ENCODE data around the gene TTC33. TPM values are rescaled to one million over a fixed set of nuclear protein-coding genes. Genes with fewer than 3 reads are reported as not detected.

The TTC33 gene
- total RNA-seq, 1 donor from 2014 or later, result 14.3 TPM

- H3K36me3 ChIP-seq, result peaks cover 6% of the 10 kb centered on the region
- no peak for TF ChIP-seq CTCF (IDR thresholded peaks at IDR 0.05; ENCODE audit: borderline replicate concordance)
- peaks cover 41% of the 10 kb centered on the region for H3K27me3 ChIP-seq (ENCODE audit: low read depth)
- H3K9me3 ChIP-seq (replicated peaks), result no peaks in the 10 kb centered on the region
- H3K27ac ChIP-seq (replicated peaks), result peak overlapping the region; percentile 93
- peak; percentile 27 for DNase-seq
- peak overlapping the region; percentile 95 for H3K4me3 ChIP-seq
- intact Hi-C loops (cut with micrococcal nuclease), result no loop called here
- peaks cover 55% of the 10 kb centered on the region for H3K4me1 ChIP-seq
These were observed 74.2 kb downstream of the TTC33 start for GRCh38 chr5:40681363-40682153.

- no peak for DNase-seq
- Histone ChIP-seq H3K4me3 (peak overlapping the region; percentile 95), H3K36me3 (peaks cover 6% of the 10 kb centered on the region), H3K27me3 (ENCODE audit: low read depth) (peaks cover 39% of the 10 kb centered on the region), H3K27ac (replicated peaks) (peak overlapping the region; percentile 93), H3K4me1 (peaks cover 54% of the 10 kb centered on the region), H3K9me3 (replicated peaks) (no peaks in the 10 kb centered on the region)
- TF ChIP-seq CTCF (IDR thresholded peaks at IDR 0.05; ENCODE audit: borderline replicate concordance), result peak; percentile 22
- intact Hi-C loops (cut with micrococcal nuclease), result no loop called here
These were observed 74.9 kb downstream of the TTC33 start for GRCh38 chr5:40680741-40681362.

GRCh38 chr5:40679913-40680681 lies 75.7 kb downstream of the TTC33 start, which contains the start of gene PTGER4:
TSS of gene PTGER4 (plus strand) at chr5:40679915. CDS start at chr5:40680994, 1,079 bp downstream.
- no peak for TF ChIP-seq CTCF (IDR thresholded peaks at IDR 0.05; ENCODE audit: borderline replicate concordance)
- Histone ChIP-seq H3K36me3 (peaks cover 6% of the 10 kb centered on the region), H3K27ac (replicated peaks) (peak within 1 kb of the TSS; percentile 93), H3K27me3 (ENCODE audit: low read depth) (peaks cover 39% of the 10 kb centered on the region), H3K4me3 (peak within 1 kb of the TSS; percentile 95), H3K9me3 (replicated peaks) (no peaks in the 10 kb centered on the region), H3K4me1 (peaks cover 49% of the 10 kb centered on the region)
- DNase-seq, result peak; percentile 28
- intact Hi-C loops (cut with micrococcal nuclease), result loop anchor here (10.0 kb wide), 1 partner anchor 275 kb away; no protein-coding TSS in a partner anchor

- DNase-seq, result peak; percentile 94
- intact Hi-C loops (cut with micrococcal nuclease), result loop anchor here (10.0 kb wide), 1 partner anchor 275 kb away; no protein-coding TSS in a partner anchor
- peaks cover 38% of the 10 kb centered on the region for H3K27me3 ChIP-seq (ENCODE audit: low read depth)
These were observed 76.4 kb downstream of the TTC33 start for GRCh38 chr5:40679148-40679912.

More at GRCh38 chr5:40679148-40679912, 76.4 kb downstream of the TTC33 start:
- peak overlapping the region; percentile 93 for H3K27ac ChIP-seq (replicated peaks)
- peaks cover 6% of the 10 kb centered on the region for H3K36me3 ChIP-seq
- H3K4me3 ChIP-seq, result peak overlapping the region; percentile 95
- H3K9me3 ChIP-seq (replicated peaks), result no peaks in the 10 kb centered on the region
- H3K4me1 ChIP-seq, result peaks cover 46% of the 10 kb centered on the region
- TF ChIP-seq CTCF (IDR thresholded peaks at IDR 0.05; ENCODE audit: borderline replicate concordance), result no peak
